Progenitor cell of endocrine pancreas (in vitro differentiated cells): Measurements from ENCODE around the gene CYP17A1. TPM values are rescaled to one million over a fixed set of nuclear protein-coding genes. Genes with fewer than 3 reads are reported as not detected.

ENCODE experiments used
- DNase-seq: peaks from one replicate; pipeline ENCODE4 v3.0.0; 2021; ENCODE audit warnings: low spot score; ENCODE audit not compliant: unreplicated experiment
- H3K27ac Mint-ChIP-seq: 2 replicates; pipeline ENCODE4 v1.8.0; 2021; ENCODE audit warnings: mild to moderate bottlenecking, moderate library complexity, mixed read lengths
- H3K27me3 Mint-ChIP-seq: 2 replicates; pipeline ENCODE4 v1.8.0; 2021; ENCODE audit warnings: mixed read lengths
- H3K36me3 Mint-ChIP-seq: 2 replicates; pipeline ENCODE4 v1.8.0; 2022; ENCODE audit warnings: mixed read lengths; ENCODE audit not compliant: insufficient read depth
- H3K4me1 Mint-ChIP-seq: 2 replicates; pipeline ENCODE4 v1.8.0; 2021; ENCODE audit warnings: low read depth, mixed read lengths
- H3K4me3 Mint-ChIP-seq: 2 replicates; pipeline ENCODE4 v1.8.0; 2021; ENCODE audit warnings: low read depth, mild to moderate bottlenecking, moderate library complexity, mixed read lengths
- H3K9me3 Mint-ChIP-seq: 2 replicates; pipeline ENCODE4 v1.8.0; 2021; ENCODE audit warnings: low read depth, mixed read lengths
- CTCF ChIP-seq: fragments of 200-600 bp; sonication (generic); IDR thresholded peaks from one replicate; pipeline ENCODE4 v1.5.0; 2021; ENCODE audit warnings: antibody characterized with exemption, mild to moderate bottlenecking; ENCODE audit not compliant: unreplicated experiment
- long read RNA-seq: library from polyadenylated mRNA; unstranded; transcript quantifications from one replicate; pipeline ENCODE4 v2.0.0, GENCODE V29; 2020
- total RNA-seq: library from RNA; stranded (reverse); gene quantifications from 2 replicates; pipeline ENCODE4 v1.2.1, GENCODE V29; 2021

CYP17A1 gene
- not detected in 2 replicates for total RNA-seq
- long read RNA-seq = 0 reads

DNA sequence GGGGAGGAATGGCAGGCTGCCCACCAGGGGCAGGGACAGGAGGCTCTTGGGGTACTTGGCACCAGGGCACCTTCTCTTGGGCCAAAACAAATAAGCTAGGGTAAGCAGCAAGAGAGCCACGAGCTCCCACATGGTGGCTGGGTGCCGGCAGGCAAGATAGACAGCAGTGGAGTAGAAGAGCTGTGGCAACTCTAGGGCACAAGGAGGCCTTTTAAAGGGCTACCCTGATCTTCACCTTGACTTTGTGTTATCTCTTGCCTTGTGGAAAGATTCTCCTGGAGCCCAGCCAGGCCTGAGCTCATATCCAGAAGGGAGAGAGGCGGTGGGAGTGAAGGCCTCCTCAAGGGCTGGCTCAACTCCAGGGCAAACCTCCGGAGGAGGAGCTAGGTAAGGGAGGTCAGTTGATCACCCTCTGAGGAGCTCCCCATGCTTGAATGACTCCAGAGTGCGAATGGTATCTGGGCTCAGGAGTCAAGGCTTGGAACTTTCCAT is at the start of gene CYP17A1:
TSS of gene CYP17A1 (minus strand) at position 184 of the 492 bp plus-strand sequence. CDS start at position 132, 52 bp downstream.
- no peak for DNase-seq
- H3K4me1 Mint-ChIP-seq = peaks cover 3% of the 10 kb centered on the region
- H3K36me3 Mint-ChIP-seq = peaks cover 2% of the 10 kb centered on the region
- H3K27ac Mint-ChIP-seq = no peak within 1 kb of the TSS
- no peak within 1 kb of the TSS for H3K4me3 Mint-ChIP-seq
- peaks cover 16% of the 10 kb centered on the region for H3K27me3 Mint-ChIP-seq
- no peak for TF ChIP-seq CTCF
- H3K9me3 Mint-ChIP-seq = peaks cover 22% of the 10 kb centered on the region

DNA sequence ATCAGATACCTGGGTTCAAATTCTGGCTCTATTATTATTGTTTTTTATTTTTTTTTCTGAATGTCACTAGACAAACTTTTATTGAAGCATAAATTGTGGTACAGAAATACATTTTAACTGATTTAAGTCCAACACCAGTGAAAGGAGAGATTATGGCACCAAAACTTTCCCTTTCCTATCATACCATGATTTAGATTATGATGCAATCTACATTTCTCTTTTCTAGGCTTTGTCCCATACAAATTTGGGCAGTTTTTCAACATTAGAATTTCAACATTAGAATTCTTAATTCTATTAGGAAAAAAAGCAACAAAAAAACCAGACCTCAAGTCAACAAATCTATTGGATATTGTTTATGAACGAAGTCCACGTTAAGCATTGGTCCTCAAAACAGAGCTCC is 43.0 kb upstream of the CYP17A1 start:
- no peak overlapping the region for H3K27ac Mint-ChIP-seq
- H3K9me3 Mint-ChIP-seq = no peaks in the 10 kb centered on the region
- no peak for TF ChIP-seq CTCF
- H3K27me3 Mint-ChIP-seq = no peaks in the 10 kb centered on the region
- peaks cover 9% of the 10 kb centered on the region for H3K4me1 Mint-ChIP-seq
- no peak for DNase-seq
- H3K36me3 Mint-ChIP-seq = peaks cover 11% of the 10 kb centered on the region
- H3K4me3 Mint-ChIP-seq = no peak overlapping the region

DNA sequence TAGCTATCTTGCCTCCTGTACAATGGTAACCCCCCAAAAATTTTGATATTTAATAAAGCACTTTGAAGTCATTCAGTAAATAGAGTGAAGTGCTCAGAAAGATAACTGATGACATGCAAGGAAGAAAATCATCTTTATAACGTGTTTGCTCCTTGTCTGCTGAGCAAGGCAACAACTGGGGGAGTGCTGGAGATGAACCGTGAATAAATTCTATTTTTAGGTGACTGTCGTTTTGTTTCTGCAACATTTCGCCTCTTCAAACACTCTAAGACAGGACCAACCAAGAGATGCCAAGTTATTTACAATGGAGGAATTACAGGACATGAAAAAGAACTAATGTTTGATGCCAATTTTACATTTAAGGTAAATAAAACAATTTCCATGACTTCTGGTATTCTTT is 41.4 kb upstream of the CYP17A1 start:
- DNase-seq = no peak
- H3K4me3 Mint-ChIP-seq = no peak overlapping the region
- peaks cover 14% of the 10 kb centered on the region for H3K36me3 Mint-ChIP-seq
- H3K27me3 Mint-ChIP-seq = peaks cover 2% of the 10 kb centered on the region
- H3K27ac Mint-ChIP-seq = no peak overlapping the region
- peaks cover 19% of the 10 kb centered on the region for H3K4me1 Mint-ChIP-seq
- TF ChIP-seq CTCF = no peak
- no peaks in the 10 kb centered on the region for H3K9me3 Mint-ChIP-seq

DNA sequence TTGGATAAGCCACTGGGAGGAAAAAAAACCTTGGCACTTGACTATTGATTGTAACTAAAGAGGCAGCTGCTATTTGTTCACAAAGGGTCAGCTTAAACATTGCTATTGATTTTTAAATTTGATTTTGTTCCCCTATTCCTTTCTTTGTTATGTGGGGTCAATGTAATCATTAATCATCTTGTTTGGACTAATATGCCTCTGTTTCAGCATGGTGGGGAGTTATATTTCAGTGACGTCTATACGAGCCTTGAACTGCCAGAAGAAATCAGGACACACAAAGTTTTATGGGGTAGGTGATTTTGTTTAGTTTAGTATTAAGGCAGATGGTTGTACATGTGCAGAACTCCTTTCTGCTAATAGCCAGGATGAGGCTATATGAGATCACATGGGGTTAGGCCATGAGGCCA is 39.5 kb upstream of the CYP17A1 start:
- Mint-ChIP-seq H3K27ac (peak overlapping the region; percentile 78), H3K9me3 (no peaks in the 10 kb centered on the region)
- TF ChIP-seq CTCF = no peak

DNA sequence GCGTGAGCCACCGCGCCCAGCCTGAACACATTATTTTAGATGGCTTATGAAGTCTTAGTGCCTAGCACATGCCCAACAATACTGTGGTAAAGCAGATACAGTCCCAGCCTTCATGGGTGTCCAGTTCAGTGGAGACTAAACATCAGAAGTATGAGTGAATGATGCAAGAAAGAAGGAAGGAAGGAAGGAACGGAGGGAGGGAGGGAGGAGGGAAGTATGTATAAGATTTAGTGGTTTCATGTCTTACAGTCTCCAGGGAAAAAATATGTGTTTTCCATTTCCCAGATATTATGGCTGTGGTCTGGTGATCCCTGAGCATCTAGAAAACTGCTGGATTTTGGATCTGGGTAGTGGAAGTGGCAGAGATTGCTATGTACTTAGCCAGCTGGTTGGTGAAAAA is 35.0 kb upstream of the CYP17A1 start:
- peaks cover 2% of the 10 kb centered on the region for H3K27me3 Mint-ChIP-seq
- H3K27ac Mint-ChIP-seq = no peak overlapping the region
- H3K4me1 Mint-ChIP-seq = peaks cover 46% of the 10 kb centered on the region
- DNase-seq = no peak
- peaks cover 13% of the 10 kb centered on the region for H3K36me3 Mint-ChIP-seq
- TF ChIP-seq CTCF = no peak
- H3K9me3 Mint-ChIP-seq = no peaks in the 10 kb centered on the region
- no peak overlapping the region for H3K4me3 Mint-ChIP-seq

More for the DNA sequence above, 39.5 kb upstream of the CYP17A1 start:
- H3K27me3 Mint-ChIP-seq = peaks cover 2% of the 10 kb centered on the region
- no peak overlapping the region for H3K4me3 Mint-ChIP-seq
- peaks cover 16% of the 10 kb centered on the region for H3K36me3 Mint-ChIP-seq
- peaks cover 32% of the 10 kb centered on the region for H3K4me1 Mint-ChIP-seq
- DNase-seq = no peak
